GM12878 (cell line): Measurements from ENCODE around the gene MEIOSIN. TPM values are rescaled to one million over a fixed set of nuclear protein-coding genes. Genes with fewer than 3 reads are reported as not detected.

ENCODE experiments used
- ATAC-seq: fragments of 200-7000 bp; cut with Tn5 transposase; 3 replicates; pipeline ENCODE4 v1.9.1; 2020; ENCODE audit warnings: mild to moderate bottlenecking, moderate library complexity
- BruUV-seq: library from RNA; stranded (reverse); fragments of 400-500 nt; replicated peaks from 2 replicates; lab custom pipeline; 2021; lab: Mats Ljungman, UMichigan
- CTCF ChIA-PET: fragments of 300-600 bp; sonication (Branson Sonifier 250); formaldehyde crosslinking; extraction: SDS; loops from one replicate; lab custom pipeline; 2021; ENCODE audit warnings: inconsistent platforms; lab: Yijun Ruan, JAX
- POLR2A ChIA-PET: fragments of 350-600 bp; formaldehyde crosslinking; extraction: SDS; loops from one replicate; lab custom pipeline; 2021; ENCODE audit warnings: inconsistent platforms; lab: Charles Lee
- RAD21 ChIA-PET: fragments of 300-600 bp; sonication (Branson Sonifier 250); formaldehyde crosslinking; loops from one replicate; lab custom pipeline; 2023; ENCODE audit warnings: antibody characterized with exemption; ENCODE audit not compliant: unreplicated experiment; lab: Charles Lee
- SMC1A ChIA-PET: fragments of 300-600 bp; sonication (Branson Sonifier 250); formaldehyde crosslinking; loops from one replicate; lab custom pipeline; 2023; ENCODE audit not compliant: unreplicated experiment, uncharacterized antibody; lab: Charles Lee
- DNase-seq: peaks from one replicate; pipeline ENCODE4 v3.0.0-alpha.2; 2011; ENCODE audit warnings: low read depth, low spot score
- FAIRE-seq: peaks from 3 replicates; lab custom pipeline; 2011; peaks lifted over from hg19 to GRCh38; lab: Jason Lieb, UNC
- H2AFZ ChIP-seq: 2 replicates; pipeline ENCODE4 v1.6.0; 2011; ENCODE audit warnings: low read depth, low read length, control low read depth; ENCODE audit not compliant: control insufficient read depth
- H3K27ac ChIP-seq: 2 replicates; pipeline ENCODE4 v1.5.1; 2011; ENCODE audit warnings: control low read depth; ENCODE audit not compliant: control insufficient read depth, insufficient read depth
- H3K27me3 ChIP-seq, 2 experiments: replicated peaks in 1 of 2; 2 replicates each; pipeline versions ENCODE4 v1.6.0 to v1.6.1; 2011; ENCODE audit warnings: low read length in 1 of 2; ENCODE audit not compliant: control insufficient read depth in 2 of 2, insufficient read depth in 2 of 2
- H3K36me3 ChIP-seq, 2 experiments: 2 replicates each; pipeline ENCODE4 v1.5.1; 2011; ENCODE audit warnings: low read length in 1 of 2; ENCODE audit not compliant: control insufficient read depth in 2 of 2, insufficient read depth in 2 of 2
- H3K4me1 ChIP-seq: 2 replicates; pipeline ENCODE4 v1.6.1; 2011; ENCODE audit warnings: mild to moderate bottlenecking, low read length, moderate library complexity, mixed read lengths; ENCODE audit not compliant: control insufficient read depth, insufficient read depth
- H3K4me2 ChIP-seq: 2 replicates; pipeline ENCODE4 v1.6.0; 2011; ENCODE audit warnings: control low read depth; ENCODE audit not compliant: control insufficient read depth, insufficient read depth
- H3K4me3 ChIP-seq: fragments of 200-600 bp; sonication (generic); 2 replicates; pipeline ENCODE4 v1.5.1; 2016
- H3K79me2 ChIP-seq: 2 replicates; pipeline ENCODE4 v1.6.0; 2011; ENCODE audit warnings: low read length; ENCODE audit not compliant: control insufficient read depth, insufficient read depth
- H3K9ac ChIP-seq: 2 replicates; pipeline ENCODE4 v1.8.0; 2011; ENCODE audit warnings: low read length, control low read depth, mixed read lengths; ENCODE audit not compliant: control insufficient read depth, insufficient read depth
- H3K9me3 ChIP-seq: replicated peaks from 3 replicates; pipeline ENCODE4 v1.5.1; 2011; ENCODE audit warnings: mild to moderate bottlenecking, low read length; ENCODE audit not compliant: control insufficient read depth, insufficient read depth
- H4K20me1 ChIP-seq: 2 replicates; pipeline ENCODE4 v1.6.0; 2011; ENCODE audit not compliant: control insufficient read depth, insufficient read depth
- HCFC1 ChIP-seq: fragments of 150-350 bp; IDR thresholded peaks from 2 replicates; pipeline ENCODE4 v1.6.1; 2014; ENCODE audit warnings: low read length
- HDAC2 ChIP-seq: fragments of 200-600 bp; sonication (generic); IDR thresholded peaks from 2 replicates; pipeline ENCODE4 v1.6.1; 2017
- MTA2 ChIP-seq: fragments of 450-650 bp; IDR thresholded peaks from 2 replicates; pipeline ENCODE4 v1.6.1; 2016; ENCODE audit warnings: low read depth, mild to moderate bottlenecking, moderate library complexity
- POLR2AphosphoS2 ChIP-seq: IDR thresholded peaks from 2 replicates; pipeline ENCODE4 v1.6.1; 2011; ENCODE audit warnings: low read depth, mild to moderate bottlenecking, low read length, improper control_type of control experiment, moderate library complexity
- RBBP5 ChIP-seq: fragments of 200-600 bp; sonication (generic); conservative IDR thresholded peaks from 2 replicates; pipeline ENCODE4 v1.6.1; 2016
- RCOR1 ChIP-seq: conservative IDR thresholded peaks from 2 replicates; pipeline ENCODE4 v1.6.1; 2012; ENCODE audit warnings: low read depth, low read length, improper control_type of control experiment
- SIX5 ChIP-seq: IDR thresholded peaks from 2 replicates; pipeline ENCODE4 v1.6.1; 2011; ENCODE audit warnings: mild to moderate bottlenecking, low read depth, low read length, moderate library complexity; ENCODE audit not compliant: severe bottlenecking
- SREBF1 ChIP-seq: IDR thresholded peaks from 2 replicates; pipeline ENCODE4 v1.6.1; 2012; ENCODE audit warnings: mild to moderate bottlenecking, low read length
- WGBS: methylation state at CpG from one replicate; pipeline ENCODE4 v1.1.6; 2016; ENCODE audit warnings: low lambda C conversion rate; ENCODE audit not compliant: insufficient replicate concordance, insufficient coverage; ENCODE audit errors: missing lambda C conversion rate; 5-methylcytosine and 5-hydroxymethylcytosine counted together
- in situ Hi-C: fragments of 300-500 bp; cut with MboI; formaldehyde crosslinking; loops from 9 replicates; pipeline ENCODE4 v1.14.3; 2018; ENCODE audit warnings: mixed read lengths
- intact Hi-C: fragments of 100-400 bp; cut with micrococcal nuclease; formaldehyde crosslinking; loops from one replicate; pipeline ENCODE4 v1.14.2; 2022; ENCODE audit not compliant: unreplicated experiment
- polyA plus RNA-seq, 11 experiments: library from polyadenylated mRNA; depleted of rRNA in 4 of 11; unstranded in 6 of 11; stranded (reverse) in 5 of 11; fragments of >200 nt; fragmentation: Nextera tagmentation in 4 of 11; fragmentation: Illumina TruSeq in 1 of 11; extraction: Ambion mirVana in 4 of 11; extraction: Trizol in 1 of 11; gene quantifications; 1 replicate in 1 of 11; 2 replicates in 10 of 11; pipeline versions ENCODE4 v1.2.1 to v1.2.3, GENCODE V29; 2011 to 2016; ENCODE audit warnings: inconsistent platforms in 2 of 11, missing spikeins in 2 of 11, low read depth in 1 of 11
- total RNA-seq, 4 experiments: library from RNA; depleted of rRNA in 3 of 4; stranded (reverse); fragments of >200 nt in 3 of 4; fragmentation: Illumina TruSeq in 1 of 4; extraction: Trizol in 1 of 4; gene quantifications; 2 replicates each; pipeline versions ENCODE4 v1.2.1 to v1.2.3, GENCODE V29; 2013 to 2021
- TF ChIP-seq, protein P1 (sequence below): fragments of 450-650 bp; IDR thresholded peaks from 2 replicates; pipeline ENCODE4 v1.6.1; 2017; ENCODE audit warnings: antibody characterized with exemption, mild to moderate bottlenecking, moderate library complexity
- TF ChIP-seq, protein P2 (sequence below): IDR thresholded peaks from 2 replicates; pipeline ENCODE4 v1.6.1; 2011; ENCODE audit warnings: borderline replicate concordance, low read depth, mild to moderate bottlenecking, moderate library complexity, mixed read lengths, low read length; ENCODE audit not compliant: insufficient read depth; ENCODE audit errors: extremely low read length

Gene MEIOSIN
- total and polyA plus RNA-seq, 10 of the 15 experiments (the other 5 are each of a cell fraction or from before 2014, with no cell fraction given): 0.05 to 0.66 (median 0.14) TPM; not detected in 4

DNA sequence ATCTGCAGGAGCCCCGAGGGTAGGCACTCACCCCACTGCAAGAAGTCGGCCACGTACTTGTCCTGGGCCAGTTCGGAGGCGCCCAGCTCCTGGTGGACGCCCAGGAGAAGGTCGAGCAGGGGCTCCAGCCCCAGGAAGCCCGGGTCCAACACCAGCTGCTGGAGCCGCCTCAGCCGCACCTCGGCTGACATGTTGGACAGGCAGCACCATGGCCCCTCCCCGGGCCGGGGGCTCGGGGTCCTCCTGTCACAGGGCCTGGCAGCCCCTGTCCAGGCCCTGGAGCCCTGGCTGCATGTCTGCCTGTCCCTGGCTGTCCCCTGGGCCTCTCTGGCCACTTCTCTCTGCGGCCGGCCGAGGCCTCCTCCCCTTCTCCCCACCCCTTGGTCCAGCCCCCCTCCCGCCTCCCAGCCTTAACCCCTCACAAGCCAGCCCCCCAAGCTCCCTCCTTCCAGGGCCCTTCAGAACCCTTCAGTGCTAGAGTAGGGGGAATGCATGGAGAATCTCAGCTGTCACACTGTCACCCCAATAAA lies 49.0 kb downstream of the MEIOSIN start, which contains the start of gene DMPK (continued):
- TF ChIP-seq, protein P1, sequence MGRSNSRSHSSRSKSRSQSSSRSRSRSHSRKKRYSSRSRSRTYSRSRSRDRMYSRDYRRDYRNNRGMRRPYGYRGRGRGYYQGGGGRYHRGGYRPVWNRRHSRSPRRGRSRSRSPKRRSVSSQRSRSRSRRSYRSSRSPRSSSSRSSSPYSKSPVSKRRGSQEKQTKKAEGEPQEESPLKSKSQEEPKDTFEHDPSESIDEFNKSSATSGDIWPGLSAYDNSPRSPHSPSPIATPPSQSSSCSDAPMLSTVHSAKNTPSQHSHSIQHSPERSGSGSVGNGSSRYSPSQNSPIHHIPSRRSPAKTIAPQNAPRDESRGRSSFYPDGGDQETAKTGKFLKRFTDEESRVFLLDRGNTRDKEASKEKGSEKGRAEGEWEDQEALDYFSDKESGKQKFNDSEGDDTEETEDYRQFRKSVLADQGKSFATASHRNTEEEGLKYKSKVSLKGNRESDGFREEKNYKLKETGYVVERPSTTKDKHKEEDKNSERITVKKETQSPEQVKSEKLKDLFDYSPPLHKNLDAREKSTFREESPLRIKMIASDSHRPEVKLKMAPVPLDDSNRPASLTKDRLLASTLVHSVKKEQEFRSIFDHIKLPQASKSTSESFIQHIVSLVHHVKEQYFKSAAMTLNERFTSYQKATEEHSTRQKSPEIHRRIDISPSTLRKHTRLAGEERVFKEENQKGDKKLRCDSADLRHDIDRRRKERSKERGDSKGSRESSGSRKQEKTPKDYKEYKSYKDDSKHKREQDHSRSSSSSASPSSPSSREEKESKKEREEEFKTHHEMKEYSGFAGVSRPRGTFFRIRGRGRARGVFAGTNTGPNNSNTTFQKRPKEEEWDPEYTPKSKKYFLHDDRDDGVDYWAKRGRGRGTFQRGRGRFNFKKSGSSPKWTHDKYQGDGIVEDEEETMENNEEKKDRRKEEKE: no peak
- TF ChIP-seq, all 136 proteins: peak for 1

DNA sequence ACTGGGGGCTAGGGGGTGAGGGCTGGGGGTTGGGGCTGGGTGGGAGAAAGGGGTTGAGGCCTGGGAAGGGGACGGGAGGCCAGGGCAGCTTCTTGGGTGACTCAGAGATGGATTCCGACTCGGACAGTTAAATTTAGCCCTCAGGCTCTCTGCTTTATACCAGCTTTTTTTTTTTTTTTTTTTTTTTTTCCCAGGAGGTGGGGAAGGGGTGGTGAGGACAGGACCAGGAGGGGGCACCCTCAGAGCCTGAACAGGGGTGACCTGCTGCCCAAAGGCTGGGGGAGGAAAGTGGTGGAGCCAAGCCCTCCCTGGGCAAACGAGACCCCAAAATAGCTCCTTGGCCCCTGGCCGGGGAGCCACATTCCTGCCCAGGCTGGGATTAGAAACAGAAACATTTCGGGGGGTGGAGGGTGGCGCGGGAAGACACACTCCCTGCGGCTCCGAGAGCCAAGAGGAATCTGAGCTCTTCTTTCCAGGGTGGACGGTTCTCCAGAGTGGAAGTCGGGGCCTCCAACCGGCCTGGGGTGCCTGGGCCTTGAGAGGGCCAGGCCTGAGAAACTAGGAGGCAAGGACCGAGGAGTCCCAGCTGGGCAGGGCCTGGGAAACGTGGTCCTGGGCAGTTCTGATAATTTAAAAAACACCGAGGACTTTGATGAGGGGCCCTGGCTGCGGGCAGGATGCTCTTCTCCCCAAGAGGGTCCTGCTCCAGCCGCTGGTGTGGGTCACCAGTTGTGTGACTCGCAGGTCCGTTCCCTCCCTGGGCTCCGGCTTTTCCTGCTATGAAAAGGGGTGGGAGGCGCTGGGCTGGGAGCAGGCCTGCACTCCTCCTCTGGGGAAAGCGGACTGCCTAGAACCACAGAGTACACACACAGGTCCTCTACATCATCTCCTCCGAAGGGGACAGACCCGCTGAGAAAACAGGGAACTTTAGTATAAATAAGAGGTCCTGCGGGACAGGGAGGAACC lies 49.9 kb downstream of the MEIOSIN start:
- no TSS peak for BruUV-seq
- ChIA-PET SMC1A (no interaction called here), RAD21 (interaction anchor here (1.8 kb wide), 1 partner anchor 90 kb away, joined by 3 read pairs; the partner anchor contains the start of gene QPCTL), CTCF (interaction anchor here (1.3 kb wide), 1 partner anchor 13 kb away, joined by 4 read pairs; no protein-coding TSS in a partner anchor), POLR2A (interaction anchor here (0.5 to 0.6 kb wide), 3 partner anchors 66 to 251 kb away, joined by 3 read pairs; no protein-coding TSS in a partner anchor)
- Histone ChIP-seq H3K27me3 (no peaks in the 10 kb centered on the region), H3K9ac (no peak overlapping the region), H3K79me2 (no peaks in the 10 kb centered on the region), H3K36me3 (peaks cover 0 to 2% of the 10 kb centered on the region in 2 experiments; a peak in 1 of 4 replicates), H3K4me3 (no peak overlapping the region), H3K4me2 (no peak overlapping the region), H2AFZ (no peak overlapping the region), H3K4me1 (peaks cover 11% of the 10 kb centered on the region), H3K9me3 (no peaks in the 10 kb centered on the region), H3K27ac (no peak overlapping the region), H4K20me1 (no peaks in the 10 kb centered on the region)
- FAIRE-seq: no peak
- WGBS: 88% methylated on average over 26 of the region's 26 CpGs
- TF ChIP-seq RCOR1 (no peak), RBBP5 (no peak), MTA2 (no peak), SIX5 (no peak), HCFC1 (no peak), POLR2AphosphoS2 (no peak), SREBF1 (no peak), HDAC2 (no peak)
- TF ChIP-seq, protein P2, sequence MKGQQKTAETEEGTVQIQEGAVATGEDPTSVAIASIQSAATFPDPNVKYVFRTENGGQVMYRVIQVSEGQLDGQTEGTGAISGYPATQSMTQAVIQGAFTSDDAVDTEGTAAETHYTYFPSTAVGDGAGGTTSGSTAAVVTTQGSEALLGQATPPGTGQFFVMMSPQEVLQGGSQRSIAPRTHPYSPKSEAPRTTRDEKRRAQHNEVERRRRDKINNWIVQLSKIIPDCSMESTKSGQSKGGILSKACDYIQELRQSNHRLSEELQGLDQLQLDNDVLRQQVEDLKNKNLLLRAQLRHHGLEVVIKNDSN: no peak
- in situ Hi-C loops (no loop called here), intact Hi-C loops (no loop called here)
- ATAC-seq: no peak
- DNase-seq: no peak
